ENCODE data around the gene GARIN5A. TPM values are rescaled to one million over a fixed set of nuclear protein-coding genes. Genes with fewer than 3 reads are reported as not detected.
A peak's percentile ranks its signal among the peaks of the same experiment; 100 is the strongest.

GARIN5A gene
- total and polyA plus RNA-seq, 9 of the 15 experiments (the other 6 are each of a cell fraction or from before 2014, with no cell fraction given): 0.10 to 0.82 (median 0.23) TPM; not detected in 2

GRCh38 chr19:50501186-50501567, 24.5 kb upstream of the GARIN5A start:
- Histone ChIP-seq H3K27me3 (ENCODE audit: control insufficient read depth in 2 of 2, insufficient read depth in 2 of 2, low read length in 2 of 2) (no peaks in the 10 kb centered on the region), H3K9me3 (replicated peaks; ENCODE audit: control insufficient read depth, insufficient read depth, low read depth, low read length) (no peaks in the 10 kb centered on the region), H3K4me1 (replicated peaks in 1 of 2; ENCODE audit: control insufficient read depth in 2 of 2, insufficient read depth in 2 of 2, low read length in 2 of 2) (peaks cover 0 to 35% of the 10 kb centered on the region in 2 experiments; a peak in 4 of 5 replicates), H3K36me3 (ENCODE audit: control insufficient read depth, insufficient read depth, low read length) (no peaks in the 10 kb centered on the region), H3K27ac (ENCODE audit: extremely low read depth, low read depth, low read length) (no peak overlapping the region), H4K20me1 (replicated peaks; ENCODE audit: control insufficient read depth, insufficient read depth, low read length) (no peaks in the 10 kb centered on the region), H3K9ac (ENCODE audit: insufficient read depth in 1 of 2, low read depth in 2 of 2, low read length in 2 of 2) (peak overlapping the region in 1 of 2 experiments; percentile 66; a peak in 2 of 4 replicates), H3K4me3 (no peak overlapping the region), H3K9me1 (ENCODE audit: control insufficient read depth, insufficient read depth, low read length) (no peaks in the 10 kb centered on the region), H3K4me2 (ENCODE audit: insufficient read depth, low read length) (no peak overlapping the region), H3K79me2 (ENCODE audit: control insufficient read depth, insufficient read depth, low read length) (no peaks in the 10 kb centered on the region), H2AFZ (ENCODE audit: low read depth, low read length) (no peak overlapping the region)
- 40% methylated on average over 12 of the region's 12 CpGs for WGBS (ENCODE audit: insufficient coverage, low coverage, missing lambda C conversion rate)
- POLR2A ChIA-PET: interaction anchor here (0.5 to 0.6 kb wide), 2 partner anchors 150 to 200 kb away, joined by 3 to 4 read pairs; no protein-coding TSS in a partner anchor
- CTCF ChIA-PET (ENCODE audit: low intra/inter-chr PET ratio): no interaction called here
- no peak for FAIRE-seq
- ATAC-seq: peak; percentile 29
- no peak for DNase-seq (ENCODE audit: extremely low read depth in 1 of 4, low spot score in 3 of 4)
- in situ Hi-C loops (cut with MboI): no loop called here
- intact Hi-C loops (cut with micrococcal nuclease): no loop called here
- TF ChIP-seq NUFIP1 (IDR thresholded peaks at IDR 0.05; ENCODE audit: partially characterized antibody) (no peak), IRF2 (CRISPR knock-in tag; IDR thresholded peaks at IDR 0.05) (no peak), NR2C1 (IDR thresholded peaks at IDR 0.05) (no peak), NR2C1 (tag; IDR thresholded peaks at IDR 0.05) (peak; percentile 59), NRF1 (conservative IDR thresholded peaks at IDR 0.05 in 1 of 2, IDR thresholded peaks at IDR 0.05 in 1 of 2) (peak in 1 of 2 experiments; percentile 19; a peak in 1 of 4 replicates)
- TF ChIP-seq, protein P1, sequence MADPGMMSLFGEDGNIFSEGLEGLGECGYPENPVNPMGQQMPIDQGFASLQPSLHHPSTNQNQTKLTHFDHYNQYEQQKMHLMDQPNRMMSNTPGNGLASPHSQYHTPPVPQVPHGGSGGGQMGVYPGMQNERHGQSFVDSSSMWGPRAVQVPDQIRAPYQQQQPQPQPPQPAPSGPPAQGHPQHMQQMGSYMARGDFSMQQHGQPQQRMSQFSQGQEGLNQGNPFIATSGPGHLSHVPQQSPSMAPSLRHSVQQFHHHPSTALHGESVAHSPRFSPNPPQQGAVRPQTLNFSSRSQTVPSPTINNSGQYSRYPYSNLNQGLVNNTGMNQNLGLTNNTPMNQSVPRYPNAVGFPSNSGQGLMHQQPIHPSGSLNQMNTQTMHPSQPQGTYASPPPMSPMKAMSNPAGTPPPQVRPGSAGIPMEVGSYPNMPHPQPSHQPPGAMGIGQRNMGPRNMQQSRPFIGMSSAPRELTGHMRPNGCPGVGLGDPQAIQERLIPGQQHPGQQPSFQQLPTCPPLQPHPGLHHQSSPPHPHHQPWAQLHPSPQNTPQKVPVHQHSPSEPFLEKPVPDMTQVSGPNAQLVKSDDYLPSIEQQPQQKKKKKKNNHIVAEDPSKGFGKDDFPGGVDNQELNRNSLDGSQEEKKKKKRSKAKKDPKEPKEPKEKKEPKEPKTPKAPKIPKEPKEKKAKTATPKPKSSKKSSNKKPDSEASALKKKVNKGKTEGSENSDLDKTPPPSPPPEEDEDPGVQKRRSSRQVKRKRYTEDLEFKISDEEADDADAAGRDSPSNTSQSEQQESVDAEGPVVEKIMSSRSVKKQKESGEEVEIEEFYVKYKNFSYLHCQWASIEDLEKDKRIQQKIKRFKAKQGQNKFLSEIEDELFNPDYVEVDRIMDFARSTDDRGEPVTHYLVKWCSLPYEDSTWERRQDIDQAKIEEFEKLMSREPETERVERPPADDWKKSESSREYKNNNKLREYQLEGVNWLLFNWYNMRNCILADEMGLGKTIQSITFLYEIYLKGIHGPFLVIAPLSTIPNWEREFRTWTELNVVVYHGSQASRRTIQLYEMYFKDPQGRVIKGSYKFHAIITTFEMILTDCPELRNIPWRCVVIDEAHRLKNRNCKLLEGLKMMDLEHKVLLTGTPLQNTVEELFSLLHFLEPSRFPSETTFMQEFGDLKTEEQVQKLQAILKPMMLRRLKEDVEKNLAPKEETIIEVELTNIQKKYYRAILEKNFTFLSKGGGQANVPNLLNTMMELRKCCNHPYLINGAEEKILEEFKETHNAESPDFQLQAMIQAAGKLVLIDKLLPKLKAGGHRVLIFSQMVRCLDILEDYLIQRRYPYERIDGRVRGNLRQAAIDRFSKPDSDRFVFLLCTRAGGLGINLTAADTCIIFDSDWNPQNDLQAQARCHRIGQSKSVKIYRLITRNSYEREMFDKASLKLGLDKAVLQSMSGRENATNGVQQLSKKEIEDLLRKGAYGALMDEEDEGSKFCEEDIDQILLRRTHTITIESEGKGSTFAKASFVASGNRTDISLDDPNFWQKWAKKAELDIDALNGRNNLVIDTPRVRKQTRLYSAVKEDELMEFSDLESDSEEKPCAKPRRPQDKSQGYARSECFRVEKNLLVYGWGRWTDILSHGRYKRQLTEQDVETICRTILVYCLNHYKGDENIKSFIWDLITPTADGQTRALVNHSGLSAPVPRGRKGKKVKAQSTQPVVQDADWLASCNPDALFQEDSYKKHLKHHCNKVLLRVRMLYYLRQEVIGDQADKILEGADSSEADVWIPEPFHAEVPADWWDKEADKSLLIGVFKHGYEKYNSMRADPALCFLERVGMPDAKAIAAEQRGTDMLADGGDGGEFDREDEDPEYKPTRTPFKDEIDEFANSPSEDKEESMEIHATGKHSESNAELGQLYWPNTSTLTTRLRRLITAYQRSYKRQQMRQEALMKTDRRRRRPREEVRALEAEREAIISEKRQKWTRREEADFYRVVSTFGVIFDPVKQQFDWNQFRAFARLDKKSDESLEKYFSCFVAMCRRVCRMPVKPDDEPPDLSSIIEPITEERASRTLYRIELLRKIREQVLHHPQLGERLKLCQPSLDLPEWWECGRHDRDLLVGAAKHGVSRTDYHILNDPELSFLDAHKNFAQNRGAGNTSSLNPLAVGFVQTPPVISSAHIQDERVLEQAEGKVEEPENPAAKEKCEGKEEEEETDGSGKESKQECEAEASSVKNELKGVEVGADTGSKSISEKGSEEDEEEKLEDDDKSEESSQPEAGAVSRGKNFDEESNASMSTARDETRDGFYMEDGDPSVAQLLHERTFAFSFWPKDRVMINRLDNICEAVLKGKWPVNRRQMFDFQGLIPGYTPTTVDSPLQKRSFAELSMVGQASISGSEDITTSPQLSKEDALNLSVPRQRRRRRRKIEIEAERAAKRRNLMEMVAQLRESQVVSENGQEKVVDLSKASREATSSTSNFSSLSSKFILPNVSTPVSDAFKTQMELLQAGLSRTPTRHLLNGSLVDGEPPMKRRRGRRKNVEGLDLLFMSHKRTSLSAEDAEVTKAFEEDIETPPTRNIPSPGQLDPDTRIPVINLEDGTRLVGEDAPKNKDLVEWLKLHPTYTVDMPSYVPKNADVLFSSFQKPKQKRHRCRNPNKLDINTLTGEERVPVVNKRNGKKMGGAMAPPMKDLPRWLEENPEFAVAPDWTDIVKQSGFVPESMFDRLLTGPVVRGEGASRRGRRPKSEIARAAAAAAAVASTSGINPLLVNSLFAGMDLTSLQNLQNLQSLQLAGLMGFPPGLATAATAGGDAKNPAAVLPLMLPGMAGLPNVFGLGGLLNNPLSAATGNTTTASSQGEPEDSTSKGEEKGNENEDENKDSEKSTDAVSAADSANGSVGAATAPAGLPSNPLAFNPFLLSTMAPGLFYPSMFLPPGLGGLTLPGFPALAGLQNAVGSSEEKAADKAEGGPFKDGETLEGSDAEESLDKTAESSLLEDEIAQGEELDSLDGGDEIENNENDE (IDR thresholded peaks at IDR 0.05; ENCODE audit: low read depth, low read length): no peak
- TF ChIP-seq, protein P2, sequence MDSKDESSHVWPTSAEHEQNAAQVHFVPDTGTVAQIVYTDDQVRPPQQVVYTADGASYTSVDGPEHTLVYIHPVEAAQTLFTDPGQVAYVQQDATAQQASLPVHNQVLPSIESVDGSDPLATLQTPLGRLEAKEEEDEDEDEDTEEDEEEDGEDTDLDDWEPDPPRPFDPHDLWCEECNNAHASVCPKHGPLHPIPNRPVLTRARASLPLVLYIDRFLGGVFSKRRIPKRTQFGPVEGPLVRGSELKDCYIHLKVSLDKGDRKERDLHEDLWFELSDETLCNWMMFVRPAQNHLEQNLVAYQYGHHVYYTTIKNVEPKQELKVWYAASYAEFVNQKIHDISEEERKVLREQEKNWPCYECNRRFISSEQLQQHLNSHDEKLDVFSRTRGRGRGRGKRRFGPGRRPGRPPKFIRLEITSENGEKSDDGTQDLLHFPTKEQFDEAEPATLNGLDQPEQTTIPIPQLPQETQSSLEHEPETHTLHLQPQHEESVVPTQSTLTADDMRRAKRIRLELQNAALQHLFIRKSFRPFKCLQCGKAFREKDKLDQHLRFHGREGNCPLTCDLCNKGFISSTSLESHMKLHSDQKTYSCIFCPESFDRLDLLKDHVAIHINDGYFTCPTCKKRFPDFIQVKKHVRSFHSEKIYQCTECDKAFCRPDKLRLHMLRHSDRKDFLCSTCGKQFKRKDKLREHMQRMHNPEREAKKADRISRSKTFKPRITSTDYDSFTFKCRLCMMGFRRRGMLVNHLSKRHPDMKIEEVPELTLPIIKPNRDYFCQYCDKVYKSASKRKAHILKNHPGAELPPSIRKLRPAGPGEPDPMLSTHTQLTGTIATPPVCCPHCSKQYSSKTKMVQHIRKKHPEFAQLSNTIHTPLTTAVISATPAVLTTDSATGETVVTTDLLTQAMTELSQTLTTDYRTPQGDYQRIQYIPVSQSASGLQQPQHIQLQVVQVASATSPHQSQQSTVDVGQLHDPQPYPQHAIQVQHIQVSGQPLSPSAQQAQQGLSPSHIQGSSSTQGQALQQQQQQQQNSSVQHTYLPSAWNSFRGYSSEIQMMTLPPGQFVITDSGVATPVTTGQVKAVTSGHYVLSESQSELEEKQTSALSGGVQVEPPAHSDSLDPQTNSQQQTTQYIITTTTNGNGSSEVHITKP (IDR thresholded peaks at IDR 0.05; ENCODE audit: partially characterized antibody): peak; percentile 58
- no TSS peak for BruUV-seq (replicated peaks)
